ENCODE measurements around the gene STIP1. TPM values are rescaled to one million over a fixed set of nuclear protein-coding genes. Genes with fewer than 3 reads are reported as not detected.

Gene STIP1
- total RNA-seq, 1 donor from 2014 or later = 206 TPM

DNA sequence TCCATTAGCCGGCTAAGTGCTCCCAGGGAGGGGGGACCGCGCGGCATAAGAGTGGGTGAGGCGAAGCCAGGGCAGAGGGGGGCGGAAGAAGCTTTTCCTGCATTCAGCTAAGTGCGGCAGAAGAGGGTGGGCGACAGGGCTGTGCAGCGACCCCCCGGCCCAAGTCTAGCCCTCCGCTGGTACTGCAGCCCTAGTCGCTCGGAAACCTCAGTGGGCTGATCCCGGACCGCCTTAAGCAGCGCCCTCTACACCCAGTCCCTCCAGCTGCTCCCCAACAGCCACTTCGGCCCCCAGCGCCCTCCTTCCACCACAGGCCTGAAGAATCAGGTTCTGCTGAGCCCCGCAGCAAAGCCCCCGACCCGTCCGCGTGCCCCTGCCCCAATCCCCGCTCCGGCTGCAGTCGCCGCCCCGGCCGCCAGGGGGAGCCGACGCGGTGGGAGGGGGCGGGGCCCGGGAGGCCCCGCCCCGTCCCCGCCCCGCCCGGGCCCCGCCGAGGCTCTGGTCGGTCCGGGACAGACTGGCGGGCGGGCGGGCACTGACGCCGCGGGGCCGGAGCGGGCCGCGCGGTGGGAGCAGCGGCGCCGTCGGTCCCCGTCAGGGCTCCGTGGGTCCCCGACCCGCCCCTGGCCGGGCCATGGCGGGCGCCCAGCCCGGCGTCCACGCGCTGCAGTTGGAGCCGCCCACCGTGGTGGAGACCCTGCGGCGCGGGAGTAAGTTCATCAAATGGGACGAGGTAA is 65.2 kb downstream of the STIP1 start, which contains the start of gene PLCB3:
PLCB3 (plus strand) TSS at position 515 of the 737 bp plus-strand sequence; CDS start at position 635, 120 bp downstream.
- H3K27ac Mint-ChIP-seq = peak within 1 kb of the TSS; percentile 56
- H3K36me3 Mint-ChIP-seq = no peaks in the 10 kb centered on the region
- H3K9me3 Mint-ChIP-seq = no peaks in the 10 kb centered on the region
- H3K4me3 Mint-ChIP-seq = peak within 1 kb of the TSS; percentile 92
- DNase-seq (ENCODE audit: extremely low spot score, unreplicated experiment) = no peak
- peak; percentile 89 for TF ChIP-seq CTCF (conservative IDR thresholded peaks at IDR 0.05)
- no peaks in the 10 kb centered on the region for H3K27me3 Mint-ChIP-seq
- H3K4me1 Mint-ChIP-seq (ENCODE audit: unreplicated experiment) = peaks cover 21% of the 10 kb centered on the region

- DNase-seq (ENCODE audit: extremely low spot score, unreplicated experiment) = no peak
- Mint-ChIP-seq H3K9me3 (no peaks in the 10 kb centered on the region), H3K4me1 (ENCODE audit: unreplicated experiment) (peaks cover 21% of the 10 kb centered on the region), H3K36me3 (no peaks in the 10 kb centered on the region), H3K4me3 (peak overlapping the region; percentile 92), H3K27me3 (no peaks in the 10 kb centered on the region), H3K27ac (peak overlapping the region; percentile 56)
- no peak for TF ChIP-seq CTCF (conservative IDR thresholded peaks at IDR 0.05)
Measured at GRCh38 chr11:64251753-64252002, 65.7 kb downstream of the STIP1 start.

GRCh38 chr11:64252003-64252872 is 66.3 kb downstream of the STIP1 start:
- Mint-ChIP-seq H3K4me3 (peak overlapping the region; percentile 92), H3K27me3 (no peaks in the 10 kb centered on the region), H3K4me1 (ENCODE audit: unreplicated experiment) (peaks cover 21% of the 10 kb centered on the region), H3K27ac (peak overlapping the region; percentile 56), H3K9me3 (no peaks in the 10 kb centered on the region), H3K36me3 (no peaks in the 10 kb centered on the region)
- no peak for DNase-seq (ENCODE audit: extremely low spot score, unreplicated experiment)
- TF ChIP-seq CTCF (conservative IDR thresholded peaks at IDR 0.05) = peak; percentile 28

- Mint-ChIP-seq H3K4me3 (peak overlapping the region; percentile 70), H3K9me3 (no peaks in the 10 kb centered on the region), H3K27ac (no peak overlapping the region), H3K4me1 (ENCODE audit: unreplicated experiment) (peaks cover 17% of the 10 kb centered on the region), H3K36me3 (no peaks in the 10 kb centered on the region), H3K27me3 (no peaks in the 10 kb centered on the region)
- no peak for TF ChIP-seq CTCF (conservative IDR thresholded peaks at IDR 0.05)
- DNase-seq (ENCODE audit: extremely low spot score, unreplicated experiment) = no peak
Measured at GRCh38 chr11:64253043-64253442, 67.1 kb downstream of the STIP1 start.

DNA sequence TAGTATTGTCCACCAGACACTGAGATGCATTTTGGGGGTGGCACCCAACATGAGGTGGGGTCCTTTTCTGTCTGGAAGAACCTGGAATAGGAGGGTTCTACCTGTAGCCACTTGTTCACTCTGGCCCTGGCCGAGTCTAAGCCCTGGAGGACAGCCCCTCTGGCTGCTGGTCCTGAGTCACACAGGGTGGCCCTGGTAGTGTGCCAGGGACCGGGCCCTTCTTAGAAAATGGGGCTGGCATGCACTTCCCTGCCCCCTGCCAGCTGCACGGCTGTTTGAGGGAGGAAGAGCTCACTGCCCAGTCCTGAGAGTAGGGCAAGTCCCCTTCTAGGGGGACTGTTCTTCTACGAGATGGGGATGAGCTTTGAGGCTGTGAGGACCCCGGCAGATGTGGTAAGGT is 67.5 kb downstream of the STIP1 start:
- Mint-ChIP-seq H3K4me1 (ENCODE audit: unreplicated experiment) (peaks cover 15% of the 10 kb centered on the region), H3K4me3 (peak overlapping the region; percentile 70), H3K36me3 (no peaks in the 10 kb centered on the region), H3K27ac (peak overlapping the region; percentile 53), H3K9me3 (no peaks in the 10 kb centered on the region), H3K27me3 (no peaks in the 10 kb centered on the region)
- DNase-seq (ENCODE audit: extremely low spot score, unreplicated experiment) = no peak
- no peak for TF ChIP-seq CTCF (conservative IDR thresholded peaks at IDR 0.05)

Other genes with a start within 250 kb of the STIP1 start
- 33.8 and 51.2 TPM in 2 replicates for gene NAA40, start 247.2 kb upstream of the STIP1 start, total RNA-seq (ENCODE audit: low replicate concordance)
- gene COX8A, start 211.6 kb upstream of the STIP1 start, total RNA-seq (ENCODE audit: low replicate concordance) = 307 and 324 TPM in 2 replicates
- 101 and 105 TPM in 2 replicates for gene OTUB1, start 199.7 kb upstream of the STIP1 start, total RNA-seq (ENCODE audit: low replicate concordance)
- gene FLRT1, start 150.2 kb upstream of the STIP1 start, total RNA-seq (ENCODE audit: low replicate concordance) = 0.26 and 3.0 TPM in 2 replicates
- 21.1 and 22.3 TPM in 2 replicates for gene MACROD1, start 20.1 kb upstream of the STIP1 start, total RNA-seq (ENCODE audit: low replicate concordance)
- 3.5 and 6.9 TPM in 2 replicates for gene FERMT3, start 20.6 kb downstream of the STIP1 start, total RNA-seq (ENCODE audit: low replicate concordance)
- 34.2 and 38.9 TPM in 2 replicates for gene TRPT1, start 40.0 kb downstream of the STIP1 start, total RNA-seq (ENCODE audit: low replicate concordance)
- gene NUDT22, start 40.1 kb downstream of the STIP1 start, total RNA-seq (ENCODE audit: low replicate concordance) = 47.9 and 49.0 TPM in 2 replicates
- 48.2 and 50.8 TPM in 2 replicates for gene DNAJC4, start 44.4 kb downstream of the STIP1 start, total RNA-seq (ENCODE audit: low replicate concordance)
- gene VEGFB, start 48.4 kb downstream of the STIP1 start, total RNA-seq (ENCODE audit: low replicate concordance) = 66.3 and 71.8 TPM in 2 replicates
- 52.8 and 69.6 TPM in 2 replicates for gene FKBP2, start 54.9 kb downstream of the STIP1 start, total RNA-seq (ENCODE audit: low replicate concordance)
- 187 and 274 TPM in 2 replicates for gene PPP1R14B, start 60.8 kb downstream of the STIP1 start, total RNA-seq (ENCODE audit: low replicate concordance)
- gene PLCB3, start 65.4 kb downstream of the STIP1 start, total RNA-seq (ENCODE audit: low replicate concordance) = 40.7 and 56.2 TPM in 2 replicates
- 39.3 and 48.7 TPM in 2 replicates for gene BAD, start 98.5 kb downstream of the STIP1 start, total RNA-seq (ENCODE audit: low replicate concordance)
- 43.7 and 47.9 TPM in 2 replicates for gene GPR137, start 99.7 kb downstream of the STIP1 start, total RNA-seq (ENCODE audit: low replicate concordance)
- gene KCNK4, start 105.1 kb downstream of the STIP1 start, total RNA-seq (ENCODE audit: low replicate concordance) = 0.19 TPM in 1 of 2 replicates, not detected in the other
- not detected in 2 replicates for gene CATSPERZ, start 114.2 kb downstream of the STIP1 start, total RNA-seq (ENCODE audit: low replicate concordance)
- gene ESRRA, start 119.4 kb downstream of the STIP1 start, total RNA-seq (ENCODE audit: low replicate concordance) = 41.7 and 76.0 TPM in 2 replicates
- 160 and 198 TPM in 2 replicates for gene TRMT112, start 131.4 kb downstream of the STIP1 start, total RNA-seq (ENCODE audit: low replicate concordance)
- gene PRDX5, start 131.9 kb downstream of the STIP1 start, total RNA-seq (ENCODE audit: low replicate concordance) = 166 and 227 TPM in 2 replicates
- 2.8 and 3.1 TPM in 2 replicates for gene CCDC88B, start 154.0 kb downstream of the STIP1 start, total RNA-seq (ENCODE audit: low replicate concordance)
- 26.4 and 49.8 TPM in 2 replicates for gene RPS6KA4, start 173.0 kb downstream of the STIP1 start, total RNA-seq (ENCODE audit: low replicate concordance)

All from type B pancreatic cell (in vitro differentiated cells).